ACC112 (cell line): ENCODE data around the gene ARSJ.

Experiments
- H2AFZ ChIP-seq: fragments of 200-600 bp; sonication (generic); one replicate; pipeline ENCODE4 v1.6.0; 2017; ENCODE audit warnings: antibody characterized with exemption, low read length; ENCODE audit not compliant: unreplicated experiment
- H3K27ac ChIP-seq: fragments of 200-600 bp; sonication (generic); 2 replicates; pipeline ENCODE4 v1.5.1; 2014; ENCODE audit warnings: low read depth, mild to moderate bottlenecking, antibody characterized with exemption, low read length, moderate library complexity
- H3K27me3 ChIP-seq: fragments of 200-600 bp; sonication (generic); 2 replicates; pipeline ENCODE4 v1.6.1; 2014; ENCODE audit warnings: mild to moderate bottlenecking, antibody characterized with exemption, low read length, moderate library complexity, mixed read lengths; ENCODE audit not compliant: insufficient read depth
- H3K36me3 ChIP-seq: fragments of 200-600 bp; sonication (generic); 2 replicates; pipeline ENCODE4 v1.6.1; 2016; ENCODE audit warnings: mild to moderate bottlenecking, antibody characterized with exemption, low read length, moderate library complexity, mixed read lengths; ENCODE audit not compliant: insufficient read depth
- H3K4me1 ChIP-seq: fragments of 200-600 bp; sonication (generic); one replicate; pipeline ENCODE4 v1.6.1; 2016; ENCODE audit warnings: low read length, mixed read lengths; ENCODE audit not compliant: insufficient read depth, unreplicated experiment, control insufficient read depth
- H3K4me3 ChIP-seq: fragments of 200-600 bp; sonication (generic); 2 replicates; pipeline ENCODE4 v1.5.1; 2014; ENCODE audit warnings: mild to moderate bottlenecking, low read depth, low read length
- H3K79me2 ChIP-seq: fragments of 200-600 bp; sonication (generic); one replicate; pipeline ENCODE4 v1.6.0; 2016; ENCODE audit warnings: low read length; ENCODE audit not compliant: control insufficient read depth, unreplicated experiment, insufficient read depth

ARSJ gene

DNA sequence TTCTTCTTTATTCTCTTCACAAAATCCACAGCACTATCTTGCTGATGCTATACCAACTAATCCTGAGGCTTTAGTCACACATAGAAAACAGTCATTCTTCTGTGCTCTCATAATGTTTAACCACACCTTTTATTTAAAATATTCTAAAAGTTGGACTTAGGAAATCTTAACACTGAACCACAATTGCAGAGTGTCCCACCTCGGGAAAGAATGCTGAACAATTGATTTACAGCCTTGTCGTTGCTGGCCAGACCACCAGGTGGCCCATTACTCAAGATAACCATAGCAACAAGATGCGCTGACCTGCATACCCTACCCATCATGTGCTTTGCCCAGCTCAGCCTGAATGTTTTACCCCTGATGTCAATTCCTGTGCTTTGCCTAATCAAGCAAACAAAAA, 100.8 kb downstream of the ARSJ start:
- H3K79me2 ChIP-seq: no peaks in the 10 kb centered on the region
- no peak overlapping the region for H2AFZ ChIP-seq
- H3K27ac ChIP-seq: no peak overlapping the region

DNA sequence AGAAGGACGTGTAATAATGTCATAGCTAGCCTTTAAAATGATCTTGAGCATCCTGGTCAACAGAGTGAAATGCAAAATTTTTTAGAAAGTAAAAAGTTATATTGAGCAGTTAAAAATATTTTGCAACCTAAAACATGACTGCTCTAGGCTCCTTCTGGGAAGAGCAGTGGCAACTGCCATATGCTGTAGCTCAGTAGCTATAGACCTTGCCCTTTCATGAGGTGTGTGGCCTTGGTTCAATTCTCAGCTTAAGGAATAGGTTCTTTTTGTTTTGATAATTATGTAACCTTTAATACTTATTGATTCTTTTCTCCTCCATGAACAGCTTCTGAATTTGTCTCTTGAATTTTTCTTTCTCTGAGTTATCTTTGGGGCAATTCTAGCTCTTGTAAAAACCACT, 105.0 kb downstream of the ARSJ start:
- Histone ChIP-seq H2AFZ (no peak overlapping the region), H3K27me3 (no peaks in the 10 kb centered on the region), H3K27ac (no peak overlapping the region), H3K4me3 (no peak overlapping the region), H3K36me3 (no peaks in the 10 kb centered on the region), H3K4me1 (peaks cover 8% of the 10 kb centered on the region), H3K79me2 (no peaks in the 10 kb centered on the region)

More for the DNA sequence above, 100.8 kb downstream of the ARSJ start:
- Histone ChIP-seq H3K27me3 (no peaks in the 10 kb centered on the region), H3K36me3 (no peaks in the 10 kb centered on the region), H3K4me1 (peaks cover 7% of the 10 kb centered on the region), H3K4me3 (no peak overlapping the region)

DNA sequence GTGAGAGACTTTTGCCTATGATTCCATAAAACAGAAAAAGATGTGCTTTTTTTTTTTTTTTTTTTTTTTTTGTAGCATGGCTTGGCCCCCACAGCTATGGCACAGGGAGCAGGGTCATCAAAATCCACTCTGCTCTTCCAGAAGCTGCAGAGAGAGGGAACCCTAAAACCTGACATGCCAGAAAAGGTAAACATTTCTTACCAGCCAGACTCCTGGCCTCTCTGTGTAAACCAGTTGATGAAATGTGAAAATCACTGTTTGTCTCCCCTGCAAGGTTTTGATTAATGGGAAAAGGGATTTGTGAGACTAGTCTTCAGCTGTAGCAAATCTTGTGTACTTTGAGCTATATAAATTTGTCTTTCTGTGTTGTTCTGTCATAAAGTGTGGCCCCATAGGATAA, 105.9 kb downstream of the ARSJ start:
- Histone ChIP-seq H3K27ac (no peak overlapping the region), H3K79me2 (no peaks in the 10 kb centered on the region), H3K27me3 (no peaks in the 10 kb centered on the region), H2AFZ (no peak overlapping the region), H3K4me1 (peaks cover 8% of the 10 kb centered on the region), H3K36me3 (no peaks in the 10 kb centered on the region), H3K4me3 (no peak overlapping the region)

DNA sequence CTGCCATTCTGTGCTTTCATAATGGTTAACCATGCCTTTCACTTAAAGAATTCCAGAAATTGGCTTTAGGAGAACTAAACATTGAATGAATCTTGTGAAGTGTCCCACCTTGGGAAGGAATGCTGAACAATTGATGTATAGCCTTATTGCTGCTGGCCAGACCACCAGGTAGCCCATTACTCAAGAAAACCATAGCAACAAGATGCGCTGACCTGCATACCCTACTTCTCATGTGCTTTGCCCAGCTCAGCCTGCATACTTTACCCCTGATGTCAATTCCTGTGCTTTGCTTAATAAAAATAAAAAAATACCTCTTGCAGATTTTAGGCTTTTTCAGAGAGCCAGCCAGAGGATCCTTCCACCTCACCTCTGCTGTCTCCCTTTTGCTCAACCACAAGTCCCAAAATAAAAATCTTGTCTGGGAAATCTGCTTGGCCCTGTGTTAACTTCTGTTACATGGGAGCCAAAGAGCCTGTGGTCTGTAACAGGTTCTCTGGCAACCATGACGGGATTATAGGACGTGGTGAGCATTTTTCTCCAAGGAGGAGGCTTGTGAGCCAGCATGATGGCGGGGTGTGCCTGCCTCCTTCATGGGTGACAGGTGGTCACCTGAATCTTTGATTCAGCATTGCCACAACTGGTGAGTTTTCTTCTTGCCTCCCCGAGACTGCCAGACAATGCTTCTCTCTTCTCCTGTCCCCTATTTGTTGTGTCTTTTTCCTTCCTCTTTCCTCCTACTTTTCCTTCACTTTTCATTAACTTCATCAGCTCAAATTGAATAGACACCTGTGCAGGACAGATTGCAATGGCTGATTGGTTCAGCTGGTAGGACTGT, 106.8 kb downstream of the ARSJ start:
- no peak overlapping the region for H3K27ac ChIP-seq
- no peak overlapping the region for H3K4me3 ChIP-seq
- no peaks in the 10 kb centered on the region for H3K27me3 ChIP-seq
- no peaks in the 10 kb centered on the region for H3K79me2 ChIP-seq
- H2AFZ ChIP-seq: no peak overlapping the region
- no peaks in the 10 kb centered on the region for H3K36me3 ChIP-seq
- H3K4me1 ChIP-seq: peaks cover 8% of the 10 kb centered on the region

DNA sequence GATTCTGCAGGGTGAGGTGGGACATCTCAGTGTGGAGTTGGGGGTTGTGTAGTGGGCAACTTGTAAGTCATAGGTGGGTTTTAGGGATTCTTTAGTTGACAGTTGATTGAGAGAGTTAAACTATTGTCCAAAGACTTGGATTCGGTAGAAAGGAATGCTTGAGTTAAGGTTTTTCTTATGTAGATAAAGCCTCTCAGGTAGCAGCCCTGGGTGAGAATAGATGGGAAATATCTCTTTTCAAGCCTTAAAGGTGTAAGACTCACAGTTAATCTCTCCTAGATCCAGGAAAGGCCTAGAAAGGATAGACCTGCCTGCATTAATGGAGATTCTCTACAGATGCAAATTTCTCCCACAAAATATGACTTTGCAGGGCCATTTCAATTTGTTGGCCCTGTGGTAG, 108.4 kb downstream of the ARSJ start:
- no peak overlapping the region for H2AFZ ChIP-seq
- H3K4me3 ChIP-seq: no peak overlapping the region
- H3K79me2 ChIP-seq: no peaks in the 10 kb centered on the region
- H3K4me1 ChIP-seq: peaks cover 8% of the 10 kb centered on the region
- no peaks in the 10 kb centered on the region for H3K36me3 ChIP-seq
- no peak overlapping the region for H3K27ac ChIP-seq
- H3K27me3 ChIP-seq: no peaks in the 10 kb centered on the region

DNA sequence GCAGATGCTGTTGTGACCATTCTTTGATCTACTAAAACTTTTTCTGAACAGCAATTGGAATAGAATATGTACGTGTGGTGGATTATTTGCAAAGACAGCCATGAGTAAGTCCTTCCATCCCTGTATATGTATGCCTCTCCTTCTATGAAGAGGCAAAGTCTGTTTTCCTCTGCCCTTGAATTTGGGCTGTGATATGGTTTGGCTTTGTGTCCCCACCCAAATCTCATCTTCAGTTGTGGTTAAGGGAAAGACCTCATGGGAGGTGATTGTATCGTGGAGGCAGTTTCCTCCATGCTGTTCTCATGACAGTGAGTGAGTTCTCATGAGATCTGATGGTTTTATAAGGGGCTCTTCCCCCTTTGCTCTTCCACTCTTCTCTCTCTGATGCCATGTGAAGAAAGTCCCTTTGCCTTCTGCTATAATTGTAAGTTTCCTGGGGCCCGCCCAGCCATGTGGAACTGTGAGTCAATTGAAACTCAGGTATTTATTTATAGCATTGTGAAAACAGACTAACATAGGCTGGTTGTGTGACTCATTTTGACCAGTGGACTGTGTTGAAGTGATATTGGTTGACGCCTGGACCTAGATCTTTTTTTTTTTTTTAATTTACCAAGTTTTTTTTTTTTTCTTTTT, 109.6 kb downstream of the ARSJ start:
- Histone ChIP-seq H2AFZ (no peak overlapping the region), H3K4me3 (no peak overlapping the region), H3K36me3 (no peaks in the 10 kb centered on the region), H3K79me2 (no peaks in the 10 kb centered on the region), H3K27me3 (no peaks in the 10 kb centered on the region), H3K4me1 (peaks cover 8% of the 10 kb centered on the region), H3K27ac (no peak overlapping the region)

DNA sequence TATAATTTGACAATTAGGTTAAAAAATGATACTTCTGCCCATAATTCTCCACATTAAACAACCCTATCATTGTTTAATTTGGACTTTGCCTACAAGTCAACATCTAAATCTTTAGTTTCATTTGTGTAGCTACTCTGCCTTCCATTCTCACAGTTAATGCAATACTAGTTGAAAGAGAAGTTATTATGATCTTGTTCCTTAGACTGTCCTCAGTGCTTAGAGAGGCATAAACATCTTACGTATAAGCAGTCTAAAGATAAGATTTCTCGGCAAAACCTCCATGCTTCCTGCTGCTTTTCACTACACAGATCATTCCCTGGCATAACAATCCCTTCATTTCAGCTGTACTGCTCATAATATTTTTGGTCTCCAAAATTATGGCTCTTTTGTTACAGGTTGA, 112.8 kb downstream of the ARSJ start:
- H2AFZ ChIP-seq: no peak overlapping the region
- H3K27me3 ChIP-seq: no peaks in the 10 kb centered on the region
- no peaks in the 10 kb centered on the region for H3K36me3 ChIP-seq
- H3K27ac ChIP-seq: no peak overlapping the region
- H3K4me1 ChIP-seq: no peaks in the 10 kb centered on the region
- H3K4me3 ChIP-seq: no peak overlapping the region
- no peaks in the 10 kb centered on the region for H3K79me2 ChIP-seq

DNA sequence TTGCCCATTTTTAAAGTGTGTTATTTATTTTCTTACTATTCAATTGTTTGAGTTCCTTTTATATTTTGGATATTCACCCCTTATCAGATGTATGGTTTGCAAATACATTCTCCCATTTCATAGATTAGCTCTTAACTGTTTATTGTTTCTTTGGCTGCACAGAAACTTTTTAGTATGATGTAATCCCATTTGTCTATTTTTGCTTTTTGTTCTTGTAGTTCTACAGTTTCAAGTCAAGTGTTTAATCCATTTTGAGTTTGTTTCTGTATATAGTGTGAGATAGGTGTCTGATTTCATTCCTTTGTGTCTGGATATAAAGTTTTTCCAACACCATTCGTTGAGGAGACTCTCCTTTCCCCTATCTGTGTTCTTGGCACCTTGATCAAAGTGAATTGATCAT, 120.5 kb downstream of the ARSJ start:
- Histone ChIP-seq H3K27ac (no peak overlapping the region), H3K4me1 (no peaks in the 10 kb centered on the region), H3K4me3 (no peak overlapping the region), H2AFZ (no peak overlapping the region), H3K79me2 (no peaks in the 10 kb centered on the region), H3K27me3 (no peaks in the 10 kb centered on the region), H3K36me3 (no peaks in the 10 kb centered on the region)

DNA sequence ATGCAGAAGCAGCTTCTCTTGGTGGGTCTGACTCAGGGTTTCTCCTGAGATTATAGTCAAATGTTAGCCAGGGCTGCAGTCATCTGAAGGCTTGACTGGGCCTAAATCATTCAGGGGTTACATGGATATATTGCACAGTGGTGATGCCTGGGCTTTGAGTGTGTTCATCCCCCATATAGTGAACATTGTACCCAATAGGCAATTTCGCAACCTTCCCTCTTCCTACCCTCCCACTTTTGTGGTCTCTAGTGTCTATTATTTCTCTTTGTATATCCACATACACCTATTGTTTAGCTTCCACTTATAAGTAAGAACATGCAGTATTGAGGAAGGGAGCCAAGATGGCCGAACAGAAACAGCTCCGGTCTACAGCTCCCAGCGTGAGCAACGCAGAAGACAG, 127.6 kb downstream of the ARSJ start:
- no peak overlapping the region for H3K27ac ChIP-seq
- H2AFZ ChIP-seq: no peak overlapping the region
- H3K4me3 ChIP-seq: no peak overlapping the region
- no peaks in the 10 kb centered on the region for H3K36me3 ChIP-seq
- no peaks in the 10 kb centered on the region for H3K27me3 ChIP-seq
- H3K4me1 ChIP-seq: no peaks in the 10 kb centered on the region
- no peaks in the 10 kb centered on the region for H3K79me2 ChIP-seq
